HUDEP-2 (cell line): ENCODE results near the gene CEP57.
"Not testable (repeated sequence)": the region's sequence is repeated elsewhere in the genome, so short reads cannot be mapped to it uniquely, and the experiment has no call there.

Experiments
- DNase-seq, 76 experiments: peaks; one replicate each; lab custom pipeline; 2025; ENCODE audit not compliant: unreplicated experiment in 76 of 76; lab: John Stamatoyannopoulos, UW

Gene CEP57

DNA sequence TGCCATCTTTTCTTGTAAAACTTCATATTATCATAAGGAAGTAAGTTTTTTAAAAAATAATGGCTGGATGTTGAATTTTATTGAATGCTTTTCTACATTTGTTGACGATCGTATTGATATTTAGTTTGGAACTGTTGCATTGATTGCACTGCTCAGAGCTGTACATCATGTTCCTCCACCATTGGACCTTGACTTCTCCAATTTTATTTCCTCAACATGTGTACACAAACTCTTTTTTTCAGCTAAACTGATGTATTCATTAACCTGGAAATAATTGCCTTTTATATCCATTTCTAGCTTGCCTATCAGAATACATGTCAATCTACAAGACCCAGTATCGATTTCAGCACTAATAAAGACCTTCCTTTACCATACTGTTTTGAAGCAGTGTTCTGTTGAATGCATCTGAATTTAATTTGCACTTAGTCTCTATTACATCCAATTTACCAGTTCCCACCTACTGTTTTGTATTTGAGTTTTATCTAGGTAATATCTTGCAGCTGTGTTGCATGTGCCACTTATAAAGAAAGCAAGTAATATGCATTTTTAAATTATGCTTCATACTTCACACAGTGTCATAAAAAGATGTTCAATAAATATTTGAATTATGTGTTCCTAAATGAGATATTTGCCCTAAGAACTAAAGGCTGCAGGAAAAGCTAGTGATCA, 5.5 kb downstream of the CEP57 start:
- no peak for DNase-seq

DNA sequence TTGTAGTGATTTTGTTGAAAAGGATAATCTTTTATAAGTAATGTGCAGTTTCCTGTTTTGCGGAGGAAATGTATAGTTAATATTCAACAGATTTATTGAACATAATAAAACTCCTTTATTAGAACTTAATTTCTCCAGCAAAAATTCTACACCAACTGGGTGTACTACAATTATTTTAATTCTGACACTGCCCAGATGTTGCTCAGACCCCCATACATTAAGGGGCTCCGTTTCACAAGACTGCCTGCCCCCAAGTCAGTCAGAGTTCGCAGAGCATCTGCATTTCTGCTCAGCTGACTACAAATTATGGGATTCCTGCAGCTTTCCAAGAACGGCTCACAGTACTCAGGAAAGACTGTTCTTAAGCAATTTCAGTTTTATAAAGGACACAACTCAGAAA, 6.2 kb downstream of the CEP57 start:
- DNase-seq, result no peak

DNA sequence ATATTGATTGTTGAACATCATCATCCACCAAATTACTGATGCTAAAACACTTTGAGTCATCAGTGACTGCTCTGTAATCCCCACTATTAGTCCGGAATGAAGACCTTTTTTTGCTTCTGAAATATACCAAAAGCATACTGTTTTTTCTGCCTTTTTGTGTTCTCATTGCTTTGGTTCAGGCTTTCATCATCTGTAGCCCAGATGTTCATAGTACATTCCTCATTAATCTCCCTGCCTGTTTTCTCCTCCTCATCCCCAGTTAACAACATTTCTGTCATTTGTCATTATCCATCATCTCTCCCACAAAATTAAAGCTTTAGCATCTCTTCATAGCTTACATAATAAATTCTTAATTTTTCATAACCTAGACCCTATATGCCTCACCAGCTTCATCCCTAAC, 9.2 kb downstream of the CEP57 start:
- DNase-seq, result no peak

DNA sequence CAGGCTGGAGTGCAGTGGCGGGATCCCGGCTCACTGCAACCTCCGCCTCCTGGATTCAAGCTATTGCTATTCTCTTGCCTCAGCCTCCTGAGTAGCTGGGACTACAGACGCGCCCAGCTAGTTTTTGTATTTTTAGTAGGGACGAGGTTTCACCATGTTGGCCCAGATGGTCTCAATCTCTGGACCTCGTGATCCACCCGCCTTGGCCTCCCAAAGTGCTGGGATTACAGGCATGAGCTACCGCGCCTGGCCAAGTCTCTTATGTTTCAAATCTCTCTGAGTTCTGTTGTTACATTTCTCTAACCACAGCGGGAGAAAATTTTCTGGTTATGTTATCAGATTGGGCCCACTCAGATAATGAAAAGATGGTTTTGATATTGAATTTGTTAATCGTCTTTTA, 10.1 kb downstream of the CEP57 start:
- DNase-seq, result no peak

DNA sequence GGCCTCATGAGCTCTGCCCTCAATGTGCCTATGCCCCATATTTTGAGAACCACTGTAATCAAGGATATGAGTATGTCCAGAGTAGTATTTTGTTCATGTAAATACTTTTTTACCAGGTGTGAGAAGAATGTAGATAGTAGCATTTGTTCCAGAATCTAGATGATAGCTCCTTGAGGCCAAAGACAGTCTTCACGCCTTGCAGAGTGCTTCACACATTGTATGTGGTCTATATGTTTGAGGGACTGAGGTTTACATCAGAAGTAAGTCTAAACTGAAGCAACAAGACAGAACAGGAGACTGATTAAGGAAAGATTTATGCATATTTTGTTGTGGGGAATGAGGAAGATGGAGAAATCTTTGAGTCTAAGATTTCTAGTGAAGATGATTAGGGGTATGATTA, 12.5 kb downstream of the CEP57 start:
- DNase-seq, result no peak

DNA sequence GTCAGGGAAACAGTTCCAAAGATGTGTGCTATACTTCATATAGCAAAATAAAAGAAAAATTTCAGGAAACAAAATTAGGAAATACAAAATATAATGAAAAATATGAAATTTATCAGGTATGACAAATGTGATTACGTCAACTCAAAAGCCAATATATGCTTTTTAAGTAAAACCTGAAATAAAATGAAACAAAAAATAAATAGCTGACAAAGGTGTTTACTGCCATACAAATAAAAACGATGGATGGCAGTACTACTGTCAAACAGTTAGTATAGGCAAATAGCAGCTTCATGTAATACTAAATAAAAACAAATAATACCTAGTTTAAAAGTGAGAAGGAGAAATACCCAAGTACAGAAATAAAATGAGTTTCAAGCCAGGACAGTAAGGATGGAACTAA, 13.7 kb downstream of the CEP57 start:
- DNase-seq, result no peak

DNA sequence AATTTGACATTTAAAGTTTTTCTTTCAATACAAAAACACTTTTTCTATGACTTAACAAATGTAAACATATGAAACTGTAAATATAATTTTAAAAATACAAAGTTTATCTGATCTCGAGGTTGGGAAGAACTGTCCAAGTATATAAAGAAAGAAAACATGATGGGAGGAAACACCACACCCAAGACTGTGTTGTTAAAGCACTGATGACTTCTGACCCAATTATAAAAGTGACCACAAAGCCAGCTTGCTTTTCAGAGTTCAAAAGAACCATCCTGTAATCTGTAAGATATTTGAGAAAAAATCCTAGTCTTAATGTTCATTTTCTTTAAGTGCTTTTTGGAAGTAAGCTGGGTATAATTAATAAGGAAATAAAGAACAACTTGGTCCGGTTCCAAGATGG, 15.6 kb downstream of the CEP57 start:
- DNase-seq, result no peak

DNA sequence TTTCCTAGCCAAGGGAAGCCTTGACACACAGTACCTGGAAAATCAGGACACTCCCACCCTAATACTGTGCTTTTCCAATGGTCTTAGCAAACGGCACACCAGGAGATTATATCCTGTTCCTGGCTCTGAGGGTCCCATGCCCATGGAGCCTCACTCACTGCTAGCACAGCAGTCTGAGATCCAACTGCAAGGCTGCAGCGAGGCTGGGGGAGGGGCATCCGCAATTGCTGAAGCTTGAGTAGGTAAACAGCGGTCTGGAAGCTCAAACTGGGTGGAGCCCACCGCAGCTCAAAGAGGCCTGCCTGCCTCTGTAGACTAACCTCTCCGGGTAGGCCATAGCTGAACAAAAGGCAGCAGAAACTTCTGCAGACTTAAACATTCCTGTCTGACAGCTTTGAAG, 16.2 kb downstream of the CEP57 start:
- not testable (repeated sequence) for DNase-seq

DNA sequence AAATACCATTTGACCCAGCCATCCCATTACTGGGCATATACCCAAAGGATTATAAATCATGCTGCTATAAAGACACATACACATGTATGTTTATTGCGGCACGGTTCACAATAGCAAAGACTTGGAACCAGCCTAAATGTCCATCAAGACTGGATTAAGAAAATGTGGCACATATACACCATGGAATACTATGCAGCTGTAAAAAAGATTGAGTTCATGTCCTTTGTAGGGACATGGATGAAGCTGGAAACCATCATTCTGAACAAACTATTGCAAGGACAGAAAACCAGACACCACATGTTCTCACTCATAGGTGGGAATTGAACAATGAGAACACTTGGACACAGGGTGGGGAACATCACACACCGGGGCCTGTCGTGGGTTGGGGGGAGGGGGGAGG, 20.8 kb downstream of the CEP57 start:
- DNase-seq, result not testable (repeated sequence)

DNA sequence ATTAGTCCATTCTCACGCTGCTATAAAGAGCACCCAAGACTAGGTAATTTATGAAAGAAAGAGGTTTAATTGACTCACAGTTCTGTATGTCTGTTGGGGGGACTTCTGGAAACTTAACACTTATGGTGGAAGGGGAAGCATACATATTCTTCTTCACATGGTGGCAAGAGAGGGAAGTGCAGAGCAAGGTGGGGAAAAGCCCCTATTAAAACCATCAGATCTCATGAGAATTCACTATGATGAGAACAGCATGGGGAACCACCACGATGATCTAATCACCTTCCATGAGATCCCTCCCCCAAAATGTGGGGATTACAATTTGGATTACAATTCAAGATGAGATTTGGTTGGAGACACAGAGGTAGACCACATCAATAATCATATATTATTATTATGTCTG, 25.7 kb downstream of the CEP57 start:
- no peak for DNase-seq

DNA sequence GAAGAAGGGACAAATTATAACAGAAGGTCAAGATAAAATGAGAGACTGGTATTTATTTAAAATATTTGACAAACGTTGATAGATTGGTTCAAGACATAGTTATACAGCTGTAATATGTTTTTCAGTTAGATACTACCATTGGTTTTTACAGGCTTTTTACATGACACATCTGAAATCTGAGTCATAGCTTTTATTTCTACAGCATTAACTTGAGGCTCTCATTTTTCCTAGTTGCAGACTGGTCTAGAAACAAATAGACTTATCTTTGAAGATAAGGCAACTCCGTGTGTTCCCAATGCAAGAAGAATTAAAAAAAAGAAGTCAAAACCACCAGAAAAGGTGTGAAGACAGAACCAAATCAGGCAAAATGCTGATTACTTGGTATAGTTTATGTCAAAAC, 31.3 kb downstream of the CEP57 start:
- DNase-seq, result no peak

DNA sequence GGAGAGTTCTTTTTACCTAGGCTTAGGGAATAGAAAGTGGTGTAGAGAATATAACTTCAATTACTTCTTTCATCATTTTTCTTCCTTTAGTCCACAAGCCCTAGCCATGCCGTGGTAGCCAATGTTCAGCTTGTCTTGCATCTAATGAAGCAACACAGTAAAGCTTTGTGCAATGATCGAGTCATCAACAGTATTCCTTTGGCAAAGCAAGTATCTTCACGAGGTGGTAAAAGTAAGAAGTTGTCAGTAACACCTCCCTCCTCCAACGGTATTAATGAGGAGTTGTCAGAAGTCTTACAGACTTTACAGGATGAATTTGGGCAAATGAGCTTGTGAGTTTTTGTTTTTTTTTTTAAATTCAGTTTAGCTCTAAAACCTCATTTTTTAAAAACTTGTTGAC, 37.4 kb downstream of the CEP57 start:
- DNase-seq, result no peak

DNA sequence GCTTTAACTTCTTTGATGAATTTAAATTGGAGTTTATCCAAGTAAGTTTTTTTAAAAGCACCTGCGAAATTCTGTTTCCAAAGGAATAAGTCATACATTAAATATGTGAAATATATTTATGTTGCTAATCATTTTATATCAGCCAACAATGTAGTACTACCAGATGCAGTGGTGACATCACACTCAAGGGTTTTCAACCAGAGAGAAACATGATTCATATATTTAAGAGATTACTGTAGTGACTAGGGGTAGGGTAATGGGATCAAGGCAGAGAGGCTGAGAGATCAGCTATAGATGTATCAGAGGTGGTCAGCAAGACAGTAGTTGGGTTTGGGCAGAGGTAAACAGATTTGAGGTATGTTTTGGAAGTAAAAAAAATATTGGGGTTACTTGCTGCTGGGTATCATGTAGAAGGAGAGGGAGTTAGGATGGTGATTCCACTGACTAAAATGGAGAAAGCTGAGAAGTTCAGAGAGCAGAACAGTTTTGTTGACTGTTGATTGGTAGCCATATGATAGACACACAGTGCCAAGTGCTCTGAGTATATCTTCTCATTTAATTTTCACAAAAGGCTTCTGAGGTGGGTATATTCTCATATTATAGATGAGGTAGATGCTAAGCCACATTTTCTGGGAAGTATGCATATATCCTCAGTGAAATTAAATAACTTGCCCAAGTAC, 39.4 kb downstream of the CEP57 start:
- no peak for DNase-seq

DNA sequence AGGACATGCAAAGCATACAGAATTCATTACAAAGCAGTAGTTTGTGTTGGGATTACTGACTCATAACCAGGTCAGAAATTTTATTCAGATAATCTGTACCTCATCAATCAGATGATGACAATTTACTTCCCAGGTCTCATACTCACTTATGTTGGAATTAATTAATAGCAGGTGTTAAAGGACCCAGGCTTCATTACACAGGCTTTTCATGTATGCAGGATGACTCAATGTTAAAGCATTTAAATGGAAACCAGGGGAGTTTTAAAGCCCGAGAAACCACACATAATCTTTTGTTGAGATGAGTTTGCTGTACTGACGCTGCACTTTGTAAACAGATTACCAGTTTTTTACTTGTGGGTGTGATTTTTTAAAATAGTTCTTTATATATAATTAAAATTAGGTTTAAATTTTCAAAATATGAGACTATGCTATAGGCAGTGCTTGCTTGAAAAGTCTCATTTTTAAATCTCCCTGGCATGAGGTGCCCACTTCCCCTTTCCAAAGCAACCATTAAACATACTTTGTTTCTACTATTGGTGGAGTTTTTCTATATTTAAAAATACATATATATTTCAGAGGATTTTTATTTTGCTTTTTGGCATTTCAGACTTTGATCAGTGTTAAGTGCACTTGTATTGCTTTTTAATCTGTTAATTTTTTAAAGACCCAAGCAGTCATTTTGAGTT, 41.0 kb downstream of the CEP57 start:
- no peak for DNase-seq

DNA sequence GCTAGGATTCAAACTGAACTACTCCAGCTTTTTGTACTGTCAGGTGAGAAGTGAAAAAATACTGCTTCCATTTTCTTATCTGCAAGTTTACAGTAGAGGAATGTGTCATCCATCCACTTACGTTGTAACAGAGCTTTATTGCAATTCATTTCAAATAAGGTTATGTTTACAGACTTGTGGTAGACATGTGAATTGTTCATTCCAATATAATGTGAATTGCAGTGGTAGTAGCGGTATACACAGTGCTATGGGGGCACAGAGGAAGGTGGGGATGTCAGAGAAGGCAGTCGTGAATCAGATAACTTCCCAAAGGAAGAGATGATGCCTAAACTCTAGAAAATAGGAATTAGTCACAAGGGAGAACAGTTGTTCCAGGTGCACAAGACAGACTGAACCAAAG, 42.5 kb downstream of the CEP57 start:
- DNase-seq, result no peak

DNA sequence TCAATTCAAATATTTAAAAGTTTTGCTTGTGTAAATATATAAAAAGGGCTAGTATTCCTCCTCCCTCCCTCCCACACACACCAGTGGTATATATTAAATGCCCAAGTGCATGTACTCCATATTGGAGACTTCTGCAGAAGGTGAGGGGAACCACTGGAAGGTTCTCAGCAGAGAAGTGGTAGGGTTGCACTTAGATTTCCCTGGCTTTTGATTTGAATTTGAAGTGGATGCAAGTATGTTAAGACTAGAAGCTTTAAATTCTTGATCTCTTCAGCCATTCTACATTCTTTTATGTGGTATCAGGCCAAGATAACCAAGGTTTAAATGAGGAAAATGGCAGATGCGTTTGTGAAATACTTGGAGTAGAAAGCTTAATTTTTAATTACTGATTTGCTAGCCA, 43.1 kb downstream of the CEP57 start:
- DNase-seq, result no peak

DNA sequence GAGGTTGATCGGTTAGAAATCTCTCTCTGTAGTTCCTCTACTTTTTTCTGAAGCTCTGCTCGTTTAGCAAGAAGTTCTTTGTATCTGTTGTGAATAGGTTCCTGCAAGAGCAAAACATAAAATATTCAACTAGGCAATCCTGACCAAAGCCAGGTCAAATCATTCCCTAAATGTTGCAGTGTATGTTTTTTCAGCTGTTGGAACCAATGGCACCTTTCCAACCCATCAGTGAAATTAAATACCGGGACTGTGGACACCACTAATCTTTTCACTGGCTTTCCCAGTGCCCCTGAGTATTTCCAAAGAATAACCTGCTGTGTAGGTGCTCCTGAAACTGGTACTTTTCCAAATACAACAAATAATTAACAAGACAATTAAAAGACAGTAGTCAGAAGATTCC, 45.1 kb downstream of the CEP57 start:
- DNase-seq, result no peak

DNA sequence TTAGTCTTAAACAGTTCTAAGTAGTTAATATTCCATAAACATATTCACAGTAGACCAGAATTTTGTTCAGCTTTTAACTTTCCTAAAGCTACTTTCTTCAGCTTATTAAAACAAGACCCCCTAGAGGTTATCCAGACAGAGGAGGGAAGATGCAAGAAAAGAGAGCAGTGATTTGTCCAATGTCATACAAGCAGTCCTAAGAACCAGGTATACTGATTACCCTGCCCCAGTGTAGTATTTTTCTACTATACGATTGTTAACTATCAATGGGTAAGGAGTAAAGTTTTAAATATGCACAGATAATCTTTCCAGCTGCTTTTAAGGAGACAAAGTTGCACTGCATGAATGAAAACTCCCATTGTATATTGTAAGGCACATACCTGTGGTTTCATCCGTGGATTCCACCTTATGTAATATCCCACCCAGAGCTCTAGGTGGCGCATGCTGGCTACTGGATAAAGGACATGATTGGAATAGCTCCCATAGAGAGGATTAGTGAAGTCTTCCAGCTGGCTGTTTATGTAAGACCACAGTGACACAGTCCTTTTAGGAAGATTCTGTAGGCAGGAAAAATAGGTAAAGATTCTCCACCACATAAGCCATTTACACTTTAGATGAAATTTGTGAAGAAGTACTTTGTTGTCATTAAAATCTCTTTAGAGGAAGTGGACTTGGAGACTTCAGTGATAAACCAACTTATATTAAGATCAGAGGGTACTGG, 45.6 kb downstream of the CEP57 start:
- DNase-seq, result peak in 48 of 76 experiments; percentile 0 to 61 (median 29)

DNA sequence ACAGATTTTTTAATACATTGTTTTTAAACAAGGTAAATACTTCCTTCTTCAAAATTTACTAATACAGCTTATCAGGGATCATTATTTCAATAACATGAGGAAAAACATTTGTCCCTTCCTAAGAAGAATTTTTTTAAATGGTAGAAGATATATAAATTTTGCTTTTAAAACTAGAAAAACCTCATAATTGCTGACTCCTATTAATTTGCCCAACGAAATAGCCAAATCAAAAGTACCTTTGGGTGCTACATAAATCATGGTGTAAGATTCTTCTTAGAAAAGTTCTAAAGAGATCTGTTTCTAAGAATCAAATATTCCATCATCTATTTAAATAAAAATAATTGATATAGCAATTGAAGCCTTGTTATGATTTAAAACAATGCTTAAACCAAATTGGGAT, 54.9 kb downstream of the CEP57 start:
- DNase-seq, result no peak

DNA sequence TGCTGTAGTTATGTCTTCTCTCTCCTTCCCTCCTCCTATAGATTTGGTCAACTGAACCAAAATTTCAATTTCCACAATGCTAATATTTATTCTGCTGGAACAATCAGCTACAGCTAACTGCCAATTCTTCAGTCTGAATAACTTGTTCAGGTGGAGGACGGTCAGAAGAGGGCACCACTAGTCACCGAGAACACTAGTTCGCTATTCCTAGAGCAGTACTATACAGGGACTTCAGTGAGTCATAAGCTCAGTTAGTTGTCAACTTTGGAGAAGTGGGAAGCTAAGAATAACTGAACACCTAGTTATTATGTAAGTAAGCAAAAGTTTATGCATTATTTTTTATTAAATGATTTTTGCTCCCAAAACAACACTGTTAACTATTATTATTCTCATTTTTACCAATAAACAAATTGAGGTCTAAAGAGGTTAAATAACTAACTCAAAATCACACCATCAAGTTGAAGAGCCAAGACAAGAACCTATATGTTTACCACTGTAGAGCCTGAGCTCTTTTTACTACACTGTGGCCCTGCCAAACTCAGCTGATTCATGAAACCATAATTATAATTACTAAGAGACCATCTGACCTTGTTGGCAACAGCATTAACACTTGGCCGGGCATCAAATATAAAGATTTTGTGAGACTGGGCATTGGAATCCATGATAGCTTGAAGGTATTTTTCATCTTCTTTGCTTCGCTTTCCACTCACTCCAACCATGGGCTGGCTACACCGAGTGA, 59.0 kb downstream of the CEP57 start:
- DNase-seq, result peak in 26 of 76 experiments; percentile 1 to 46 (median 12)

DNA sequence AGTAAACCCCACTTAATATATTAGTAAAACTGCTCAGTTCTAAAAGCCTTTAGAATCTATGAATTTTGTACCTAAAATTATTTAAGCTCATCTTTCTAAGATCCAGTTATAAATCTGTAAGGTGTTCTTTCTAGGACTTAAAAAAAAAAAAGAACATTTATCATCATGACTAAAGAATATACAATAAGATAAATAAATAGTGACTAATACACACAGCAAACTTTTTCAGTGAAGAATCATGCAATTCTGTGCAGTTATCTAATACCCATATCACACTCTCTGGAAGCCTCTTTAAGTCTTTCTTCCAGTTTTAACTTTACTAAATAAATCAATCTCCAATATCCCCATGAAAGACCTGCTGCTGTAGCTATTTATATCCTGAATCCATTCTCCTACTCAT, 59.8 kb downstream of the CEP57 start:
- DNase-seq, result no peak
